ENCODE results near the gene HIRIP3.

DNA sequence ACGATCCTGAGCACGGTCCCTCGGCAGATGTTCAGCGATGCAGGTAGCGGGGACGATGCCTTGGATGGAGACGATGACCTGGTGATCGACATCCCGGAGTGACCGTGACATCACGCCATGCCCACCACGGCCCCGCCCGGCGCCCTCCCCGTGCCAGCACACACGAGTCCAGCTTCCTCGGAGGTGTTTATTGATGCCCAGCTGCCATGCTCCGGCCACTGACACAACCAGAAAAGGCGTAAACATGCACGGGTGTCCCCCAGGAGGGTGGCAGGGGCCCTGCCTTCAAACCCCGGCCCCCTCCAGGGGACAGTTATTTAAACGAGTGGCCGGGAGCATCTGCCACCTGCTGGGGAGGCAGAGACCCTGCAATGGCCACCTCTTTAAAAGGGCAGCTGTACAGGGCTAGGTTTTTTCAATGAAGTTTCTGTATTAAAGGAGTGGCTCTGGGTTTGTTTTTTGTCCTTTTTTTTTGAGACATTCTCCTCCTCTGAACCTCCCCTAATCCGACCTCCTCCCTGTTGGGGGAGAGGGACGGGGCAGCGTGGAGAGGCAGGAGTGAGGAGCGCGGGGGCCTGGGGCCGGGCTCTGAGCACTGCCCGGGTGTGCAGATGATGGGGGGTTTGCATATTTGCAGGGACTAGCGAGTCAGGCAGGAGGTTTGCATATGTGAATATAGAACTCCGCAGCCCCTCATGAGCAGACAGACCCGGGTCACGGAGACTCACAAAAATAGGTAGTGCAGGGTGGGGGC is 10.1 kb upstream of the HIRIP3 start:
- TF ChIP-seq CTCF (IDR thresholded peaks at IDR 0.05) (peak; percentile 39 to 68 (median 66)), POLR2AphosphoS5 (IDR thresholded peaks at IDR 0.05) (no peak), POLR2A (IDR thresholded peaks at IDR 0.05) (no peak)

All from breast epithelium (tissue), 3 donors.